GM12878 (cell line): ENCODE data around the gene CFAP61.

Source experiments
- BHLHE40 ChIP-seq, 2 experiments: fragments of 450-650 bp in 1 of 2; IDR thresholded peaks; 2 replicates each; pipeline ENCODE4 v1.6.1; 2011 to 2017; ENCODE audit warnings: low read depth in 2 of 2, borderline replicate concordance in 1 of 2, improper control_type of control experiment in 1 of 2, low read length in 1 of 2, mild to moderate bottlenecking in 1 of 2
- CREB1 ChIP-seq: IDR thresholded peaks from 2 replicates; pipeline ENCODE4 v1.6.1; 2012; ENCODE audit warnings: low read depth, mild to moderate bottlenecking, inconsistent platforms
- STAT3 ChIP-seq: IDR thresholded peaks from 2 replicates; pipeline ENCODE4 v1.6.1; 2011; ENCODE audit warnings: low read depth, low read length, improper control_type of control experiment

- no peak for TF ChIP-seq CREB1
- TF ChIP-seq BHLHE40 (IDR thresholded peaks at IDR 0.05; ENCODE audit: borderline replicate concordance in 1 of 2, low read depth in 2 of 2, low read length in 1 of 2) = no peak
- TF ChIP-seq STAT3 = no peak
Observed at GRCh38 chr20:20184149-20184548, 131.8 kb downstream of the CFAP61 start.
